ENCODE data around the gene E2F7.

- no peak for TF ChIP-seq FOXP4 (CRISPR knock-in tag; IDR thresholded peaks at IDR 0.05)
- TF ChIP-seq RELA (CRISPR knock-in tag; IDR thresholded peaks at IDR 0.05; ENCODE audit: borderline replicate concordance): no peak
- TF ChIP-seq IRF1 (CRISPR knock-in tag; IDR thresholded peaks at IDR 0.05): no peak
- no peak for TF ChIP-seq CTCF (IDR thresholded peaks at IDR 0.05)
- no peak for TF ChIP-seq MAX (CRISPR knock-in tag; IDR thresholded peaks at IDR 0.05)
- TF ChIP-seq ZNF425 (CRISPR knock-in tag; conservative IDR thresholded peaks at IDR 0.05): no peak
- no peak for TF ChIP-seq ATF2 (CRISPR knock-in tag; IDR thresholded peaks at IDR 0.05; ENCODE audit: borderline replicate concordance, low read depth)
- no peak for TF ChIP-seq E2F4 (CRISPR knock-in tag; IDR thresholded peaks at IDR 0.05; ENCODE audit: borderline replicate concordance, low read depth)
- TF ChIP-seq ZNF138 (CRISPR knock-in tag; conservative IDR thresholded peaks at IDR 0.05): no peak
- TF ChIP-seq USF1 (CRISPR knock-in tag; IDR thresholded peaks at IDR 0.05): no peak
Measured at GRCh38 chr12:76983420-76983819, 81.9 kb downstream of the E2F7 start.
